ENCODE data around the gene RAB4B. TPM values are rescaled to one million over a fixed set of nuclear protein-coding genes. Genes with fewer than 3 reads are reported as not detected.

The RAB4B gene
- total RNA-seq, 1 experiment from 2014 or later: 29.7 TPM

GRCh38 chr19:40808497-40808896 is 30.4 kb downstream of the RAB4B start (continued):
- TF ChIP-seq, protein P1, sequence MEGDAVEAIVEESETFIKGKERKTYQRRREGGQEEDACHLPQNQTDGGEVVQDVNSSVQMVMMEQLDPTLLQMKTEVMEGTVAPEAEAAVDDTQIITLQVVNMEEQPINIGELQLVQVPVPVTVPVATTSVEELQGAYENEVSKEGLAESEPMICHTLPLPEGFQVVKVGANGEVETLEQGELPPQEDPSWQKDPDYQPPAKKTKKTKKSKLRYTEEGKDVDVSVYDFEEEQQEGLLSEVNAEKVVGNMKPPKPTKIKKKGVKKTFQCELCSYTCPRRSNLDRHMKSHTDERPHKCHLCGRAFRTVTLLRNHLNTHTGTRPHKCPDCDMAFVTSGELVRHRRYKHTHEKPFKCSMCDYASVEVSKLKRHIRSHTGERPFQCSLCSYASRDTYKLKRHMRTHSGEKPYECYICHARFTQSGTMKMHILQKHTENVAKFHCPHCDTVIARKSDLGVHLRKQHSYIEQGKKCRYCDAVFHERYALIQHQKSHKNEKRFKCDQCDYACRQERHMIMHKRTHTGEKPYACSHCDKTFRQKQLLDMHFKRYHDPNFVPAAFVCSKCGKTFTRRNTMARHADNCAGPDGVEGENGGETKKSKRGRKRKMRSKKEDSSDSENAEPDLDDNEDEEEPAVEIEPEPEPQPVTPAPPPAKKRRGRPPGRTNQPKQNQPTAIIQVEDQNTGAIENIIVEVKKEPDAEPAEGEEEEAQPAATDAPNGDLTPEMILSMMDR (IDR thresholded peaks at IDR 0.05): no peak
- TF ChIP-seq TP53 (CRISPR knock-in tag; IDR thresholded peaks at IDR 0.05) (no peak), IRF1 (CRISPR knock-in tag; IDR thresholded peaks at IDR 0.05) (no peak)

- TF ChIP-seq FOXP1 (CRISPR knock-in tag; IDR thresholded peaks at IDR 0.05; ENCODE audit: borderline replicate concordance): peak; percentile 49; the same call in 1 of the 2 replicates
- TF ChIP-seq NR2C2 (CRISPR knock-in tag; IDR thresholded peaks at IDR 0.05): no peak
- peak overlapping the region; percentile 89 for H3K4me3 Mint-ChIP-seq
- H3K27ac Mint-ChIP-seq: peak overlapping the region; percentile 91
- DNase-seq (ENCODE audit: low spot score) (no peak), ATAC-seq (no peak)
- peaks cover 21% of the 10 kb centered on the region for H3K27me3 Mint-ChIP-seq (ENCODE audit: low read depth)
- ChIA-PET CTCF (no interaction called here), POLR2A (no interaction called here)
- H3K4me1 Mint-ChIP-seq: peaks cover 61% of the 10 kb centered on the region
- H3K36me3 Mint-ChIP-seq: peaks cover 11% of the 10 kb centered on the region
- H3K9me3 Mint-ChIP-seq: no peaks in the 10 kb centered on the region
These were observed 31.5 kb downstream of the RAB4B start for GRCh38 chr19:40809358-40810086.

- Mint-ChIP-seq H3K9me3 (no peaks in the 10 kb centered on the region), H3K27ac (peak overlapping the region; percentile 91), H3K4me3 (peak overlapping the region; percentile 89), H3K36me3 (peaks cover 11% of the 10 kb centered on the region), H3K4me1 (peaks cover 55% of the 10 kb centered on the region), H3K27me3 (ENCODE audit: low read depth) (peaks cover 28% of the 10 kb centered on the region)
- ATAC-seq (no peak), DNase-seq (ENCODE audit: low spot score) (no peak)
- CTCF ChIA-PET: no interaction called here
- POLR2A ChIA-PET: no interaction called here
- TF ChIP-seq ESRRA (CRISPR knock-in tag; IDR thresholded peaks at IDR 0.05; ENCODE audit: borderline replicate concordance) (no peak), HMGA2 (CRISPR knock-in tag; IDR thresholded peaks at IDR 0.05) (no peak), KAT7 (CRISPR knock-in tag; IDR thresholded peaks at IDR 0.05; ENCODE audit: borderline replicate concordance) (no peak), E2F1 (CRISPR knock-in tag; IDR thresholded peaks at IDR 0.05) (no peak), ZNF219 (CRISPR knock-in tag; IDR thresholded peaks at IDR 0.05; ENCODE audit: borderline replicate concordance) (no peak), PRRX2 (CRISPR knock-in tag; IDR thresholded peaks at IDR 0.05) (no peak), HMGXB4 (CRISPR knock-in tag; IDR thresholded peaks at IDR 0.05) (no peak), GABPB1 (CRISPR knock-in tag; IDR thresholded peaks at IDR 0.05) (no peak), IRF2 (CRISPR knock-in tag; IDR thresholded peaks at IDR 0.05; ENCODE audit: borderline replicate concordance, low read depth) (no peak), FOXK1 (CRISPR knock-in tag; IDR thresholded peaks at IDR 0.05) (no peak), TEAD1 (CRISPR knock-in tag; IDR thresholded peaks at IDR 0.05) (no peak), JUN (CRISPR knock-in tag; IDR thresholded peaks at IDR 0.05) (no peak), RORB (CRISPR knock-in tag; IDR thresholded peaks at IDR 0.05) (no peak)
- TF ChIP-seq, protein P2, sequence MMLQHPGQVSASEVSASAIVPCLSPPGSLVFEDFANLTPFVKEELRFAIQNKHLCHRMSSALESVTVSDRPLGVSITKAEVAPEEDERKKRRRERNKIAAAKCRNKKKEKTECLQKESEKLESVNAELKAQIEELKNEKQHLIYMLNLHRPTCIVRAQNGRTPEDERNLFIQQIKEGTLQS (CRISPR knock-in tag; conservative IDR thresholded peaks at IDR 0.05): no peak
- TF ChIP-seq, protein P3, sequence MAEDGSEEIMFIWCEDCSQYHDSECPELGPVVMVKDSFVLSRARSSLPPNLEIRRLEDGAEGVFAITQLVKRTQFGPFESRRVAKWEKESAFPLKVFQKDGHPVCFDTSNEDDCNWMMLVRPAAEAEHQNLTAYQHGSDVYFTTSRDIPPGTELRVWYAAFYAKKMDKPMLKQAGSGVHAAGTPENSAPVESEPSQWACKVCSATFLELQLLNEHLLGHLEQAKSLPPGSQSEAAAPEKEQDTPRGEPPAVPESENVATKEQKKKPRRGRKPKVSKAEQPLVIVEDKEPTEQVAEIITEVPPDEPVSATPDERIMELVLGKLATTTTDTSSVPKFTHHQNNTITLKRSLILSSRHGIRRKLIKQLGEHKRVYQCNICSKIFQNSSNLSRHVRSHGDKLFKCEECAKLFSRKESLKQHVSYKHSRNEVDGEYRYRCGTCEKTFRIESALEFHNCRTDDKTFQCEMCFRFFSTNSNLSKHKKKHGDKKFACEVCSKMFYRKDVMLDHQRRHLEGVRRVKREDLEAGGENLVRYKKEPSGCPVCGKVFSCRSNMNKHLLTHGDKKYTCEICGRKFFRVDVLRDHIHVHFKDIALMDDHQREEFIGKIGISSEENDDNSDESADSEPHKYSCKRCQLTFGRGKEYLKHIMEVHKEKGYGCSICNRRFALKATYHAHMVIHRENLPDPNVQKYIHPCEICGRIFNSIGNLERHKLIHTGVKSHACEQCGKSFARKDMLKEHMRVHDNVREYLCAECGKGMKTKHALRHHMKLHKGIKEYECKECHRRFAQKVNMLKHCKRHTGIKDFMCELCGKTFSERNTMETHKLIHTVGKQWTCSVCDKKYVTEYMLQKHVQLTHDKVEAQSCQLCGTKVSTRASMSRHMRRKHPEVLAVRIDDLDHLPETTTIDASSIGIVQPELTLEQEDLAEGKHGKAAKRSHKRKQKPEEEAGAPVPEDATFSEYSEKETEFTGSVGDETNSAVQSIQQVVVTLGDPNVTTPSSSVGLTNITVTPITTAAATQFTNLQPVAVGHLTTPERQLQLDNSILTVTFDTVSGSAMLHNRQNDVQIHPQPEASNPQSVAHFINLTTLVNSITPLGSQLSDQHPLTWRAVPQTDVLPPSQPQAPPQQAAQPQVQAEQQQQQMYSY (CRISPR knock-in tag; IDR thresholded peaks at IDR 0.05): no peak
- TF ChIP-seq, protein P1 (IDR thresholded peaks at IDR 0.05): no peak
- TF ChIP-seq, protein P4, sequence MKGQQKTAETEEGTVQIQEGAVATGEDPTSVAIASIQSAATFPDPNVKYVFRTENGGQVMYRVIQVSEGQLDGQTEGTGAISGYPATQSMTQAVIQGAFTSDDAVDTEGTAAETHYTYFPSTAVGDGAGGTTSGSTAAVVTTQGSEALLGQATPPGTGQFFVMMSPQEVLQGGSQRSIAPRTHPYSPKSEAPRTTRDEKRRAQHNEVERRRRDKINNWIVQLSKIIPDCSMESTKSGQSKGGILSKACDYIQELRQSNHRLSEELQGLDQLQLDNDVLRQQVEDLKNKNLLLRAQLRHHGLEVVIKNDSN (CRISPR knock-in tag; IDR thresholded peaks at IDR 0.05): no peak
These were observed 32.1 kb downstream of the RAB4B start for GRCh38 chr19:40810160-40810559.
